Retinal pigment epithelial cell (primary cell): Measurements from ENCODE around the gene OSR1.

Experiments
- DNase-seq: peaks from one replicate; pipeline ENCODE4 v3.0.0-alpha.2; 2010; ENCODE audit warnings: low read depth
- H3K4me3 ChIP-seq: 2 replicates; pipeline ENCODE4 v1.5.1; 2011; ENCODE audit warnings: mild to moderate bottlenecking, low read length, control low read depth, moderate library complexity
- CTCF ChIP-seq: conservative IDR thresholded peaks from 2 replicates; pipeline ENCODE4 v1.5.1; 2011; ENCODE audit warnings: low read depth, low read length, control low read depth, inconsistent platforms

The OSR1 gene

DNA sequence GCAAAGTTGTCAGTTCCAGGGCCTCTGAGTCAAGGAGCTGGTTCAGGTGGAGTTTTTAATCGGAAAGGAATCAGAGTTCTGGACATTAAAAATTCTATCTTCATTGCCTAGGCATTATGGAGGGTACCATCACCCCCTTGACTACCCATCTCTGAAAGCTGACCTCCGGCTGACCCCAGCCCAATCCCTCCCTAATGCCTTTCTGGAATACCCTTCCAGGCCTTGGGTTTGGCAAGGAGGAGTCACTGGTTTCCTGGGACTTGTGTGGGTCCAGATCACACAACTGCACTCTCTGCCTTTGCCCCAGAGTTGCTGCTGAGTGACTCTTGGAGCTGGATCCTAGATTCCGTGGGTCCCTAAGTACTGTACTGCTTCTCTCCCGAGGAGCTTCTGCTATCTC, 1.0 kb upstream of the OSR1 start:
- no peak overlapping the region for H3K4me3 ChIP-seq
- no peak for TF ChIP-seq CTCF
- DNase-seq = no peak

- DNase-seq = no peak
- H3K4me3 ChIP-seq = peak overlapping the region; percentile 43
- TF ChIP-seq CTCF = no peak
Observed at GRCh38 chr2:19359021-19359357, 566 bp upstream of the OSR1 start.

GRCh38 chr2:19357402-19358241, 801 bp downstream of the OSR1 start:
- DNase-seq = no peak
- TF ChIP-seq CTCF = no peak

DNA sequence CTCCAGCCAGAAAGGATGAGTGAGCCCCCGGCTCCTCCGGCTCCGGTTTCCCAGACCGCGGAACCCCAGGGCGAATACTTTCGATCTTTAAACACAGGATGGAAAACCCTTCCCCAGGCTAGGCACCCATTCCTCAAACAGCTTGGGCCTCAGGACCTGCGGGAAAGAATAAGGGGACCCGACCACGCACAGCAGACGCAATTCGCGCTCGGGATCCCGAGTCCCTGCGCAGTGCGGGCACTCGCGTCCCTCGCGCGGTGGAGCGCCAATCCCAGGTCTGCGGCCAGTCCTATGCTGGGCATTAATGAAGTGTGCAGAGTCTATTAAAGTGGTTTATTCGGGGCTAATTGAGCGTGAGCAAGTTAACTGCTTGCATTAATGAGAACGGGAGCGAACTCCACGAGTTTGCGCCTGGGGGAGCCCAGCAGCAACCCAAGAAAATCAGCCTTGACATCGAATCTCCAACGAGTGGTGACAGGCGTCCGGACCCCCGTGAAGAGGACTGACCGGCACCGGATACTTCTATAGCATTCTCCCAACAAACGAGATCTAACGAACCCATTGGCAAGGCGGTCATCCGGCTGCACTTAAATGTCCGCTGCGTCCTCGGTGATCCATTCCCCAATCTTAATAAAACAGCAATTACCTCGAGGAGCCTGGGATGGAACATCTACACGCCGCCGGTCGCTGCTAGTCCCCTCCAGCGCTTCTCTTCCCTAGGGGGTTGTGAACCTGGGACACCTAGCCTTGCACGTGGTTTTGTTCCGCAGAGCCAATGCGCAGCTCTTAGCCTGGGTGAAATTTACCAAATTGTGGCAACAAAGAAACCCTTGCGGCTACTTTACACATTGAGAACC, 1.6 kb downstream of the OSR1 start:
- H3K4me3 ChIP-seq = peak overlapping the region; percentile 60
- no peak for DNase-seq
- no peak for TF ChIP-seq CTCF

More at GRCh38 chr2:19357402-19358241, 801 bp downstream of the OSR1 start:
- H3K4me3 ChIP-seq = peak overlapping the region; percentile 60

DNA sequence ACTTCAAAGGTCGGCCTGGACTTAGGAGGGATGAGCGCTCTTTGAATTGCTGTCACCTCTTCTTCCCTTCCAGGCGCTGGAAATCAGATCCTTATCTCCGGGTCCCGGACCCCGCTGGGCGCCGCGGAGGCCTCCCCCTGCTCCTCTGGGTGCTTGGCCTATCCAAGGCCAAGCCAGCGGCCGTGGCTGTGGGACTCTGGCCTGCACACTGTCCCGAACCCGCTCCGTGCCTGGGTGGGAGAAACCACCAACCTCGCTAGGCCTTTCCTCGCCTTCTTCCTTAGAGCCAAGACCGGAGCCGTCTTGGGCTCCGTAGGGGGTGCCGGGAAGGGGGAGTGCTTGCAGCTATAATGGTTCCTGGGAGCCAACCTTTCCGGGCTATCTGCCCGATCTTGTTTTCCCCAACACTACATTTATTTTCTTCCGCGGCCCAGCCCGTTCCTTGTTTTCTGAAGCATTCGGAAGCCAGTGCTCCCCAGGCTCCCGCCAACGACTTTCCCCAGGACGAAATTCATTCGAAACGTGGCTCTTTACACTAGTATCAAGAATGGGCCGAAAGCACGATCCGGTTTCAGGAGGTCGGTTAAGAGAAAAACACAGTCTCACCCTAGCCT, 2.4 kb downstream of the OSR1 start:
- no peak for DNase-seq
- no peak for TF ChIP-seq CTCF
- peak overlapping the region; percentile 60 for H3K4me3 ChIP-seq

DNA sequence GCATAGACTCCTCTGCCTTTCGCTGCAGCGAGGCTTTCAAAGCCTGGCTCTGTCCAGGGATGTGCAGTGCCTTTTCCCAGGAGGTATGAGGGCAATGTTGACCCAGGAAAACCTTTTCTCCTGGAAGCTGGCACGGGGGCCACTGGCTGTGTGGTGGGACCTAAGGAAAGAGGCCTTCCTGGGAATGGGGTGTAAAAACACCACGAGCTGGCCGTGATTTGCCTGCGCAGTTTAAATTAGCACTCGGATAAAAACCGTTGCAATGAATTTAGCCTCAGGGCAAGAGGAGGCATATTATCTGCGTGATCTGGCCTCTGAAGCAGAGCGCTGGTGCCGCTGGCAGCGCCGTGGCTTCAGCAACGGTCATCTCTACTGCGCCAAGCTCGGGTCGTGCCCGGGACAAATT, 3.0 kb downstream of the OSR1 start:
- DNase-seq = no peak
- H3K4me3 ChIP-seq = no peak overlapping the region
- TF ChIP-seq CTCF = no peak
